NCI-H2227 treated with DMSO at 0.1 percent for 48 hours (cell line): Measurements from ENCODE around the gene TNFSF9.
"Not testable (repeated sequence)": the region's sequence is repeated elsewhere in the genome, so short reads cannot be mapped to it uniquely, and the experiment has no call there.

ENCODE experiments used
- DNase-seq: peaks from one replicate; lab custom pipeline; 2025; lab: John Stamatoyannopoulos, UW

Gene TNFSF9

GRCh38 chr19:6572217-6572616, 41.4 kb downstream of the TNFSF9 start:
- DNase-seq, result no peak

GRCh38 chr19:6573350-6573749, 42.5 kb downstream of the TNFSF9 start:
- DNase-seq, result no peak

GRCh38 chr19:6576869-6577475, 46.1 kb downstream of the TNFSF9 start:
- no peak for DNase-seq

GRCh38 chr19:6577476-6578125, 46.8 kb downstream of the TNFSF9 start:
- no peak for DNase-seq

- DNase-seq, result no peak
Observed at GRCh38 chr19:6579450-6580178, 48.8 kb downstream of the TNFSF9 start.

GRCh38 chr19:6580313-6580712, 49.5 kb downstream of the TNFSF9 start:
- DNase-seq, result no peak

- not testable (repeated sequence) for DNase-seq
Observed at GRCh38 chr19:6582515-6583484, 52.0 kb downstream of the TNFSF9 start.
